NT2/D1 (cell line): ENCODE results near the gene DHPS.

Experiments
- SUZ12 ChIP-seq: IDR thresholded peaks from 2 replicates; pipeline ENCODE4 v1.6.1; 2011; ENCODE audit not compliant: insufficient read length, insufficient read depth; ENCODE audit errors: extremely low read depth
- YY1 ChIP-seq: IDR thresholded peaks from 2 replicates; pipeline ENCODE4 v1.6.1; 2011; ENCODE audit not compliant: insufficient read length, insufficient read depth

- TF ChIP-seq SUZ12: no peak
- TF ChIP-seq YY1: no peak
Observed at GRCh38 chr19:12695096-12695495, 13.4 kb upstream of the DHPS start.
